ENCODE data around the gene OR14I1. TPM values are rescaled to one million over a fixed set of nuclear protein-coding genes. Genes with fewer than 3 reads are reported as not detected.

The OR14I1 gene
- polyA plus RNA-seq, 2 of the 4 experiments (the other 2 are of a cell fraction) = not detected

DNA sequence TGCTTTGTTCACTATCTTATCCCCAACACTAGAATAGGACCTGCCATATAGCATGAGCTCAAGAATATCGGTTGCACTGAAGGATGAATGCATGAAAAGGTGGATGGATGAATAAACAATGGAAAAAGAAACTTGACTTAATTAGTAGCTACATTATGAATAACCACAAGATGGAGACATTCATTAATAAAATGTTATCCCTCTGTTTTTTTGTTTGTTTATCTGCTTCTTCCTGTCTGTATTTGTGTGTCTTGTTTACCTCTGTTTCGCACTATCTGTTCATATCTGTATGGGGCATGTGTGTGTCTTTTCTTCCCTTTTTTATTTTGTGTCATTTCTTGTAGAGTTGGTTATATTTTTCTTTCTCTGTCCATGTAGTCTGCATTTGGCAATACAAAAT is 1.1 kb upstream of the OR14I1 start:
- no peak for DNase-seq (ENCODE audit: low read depth in 1 of 2, low spot score in 1 of 2)
- TF ChIP-seq, protein P1, sequence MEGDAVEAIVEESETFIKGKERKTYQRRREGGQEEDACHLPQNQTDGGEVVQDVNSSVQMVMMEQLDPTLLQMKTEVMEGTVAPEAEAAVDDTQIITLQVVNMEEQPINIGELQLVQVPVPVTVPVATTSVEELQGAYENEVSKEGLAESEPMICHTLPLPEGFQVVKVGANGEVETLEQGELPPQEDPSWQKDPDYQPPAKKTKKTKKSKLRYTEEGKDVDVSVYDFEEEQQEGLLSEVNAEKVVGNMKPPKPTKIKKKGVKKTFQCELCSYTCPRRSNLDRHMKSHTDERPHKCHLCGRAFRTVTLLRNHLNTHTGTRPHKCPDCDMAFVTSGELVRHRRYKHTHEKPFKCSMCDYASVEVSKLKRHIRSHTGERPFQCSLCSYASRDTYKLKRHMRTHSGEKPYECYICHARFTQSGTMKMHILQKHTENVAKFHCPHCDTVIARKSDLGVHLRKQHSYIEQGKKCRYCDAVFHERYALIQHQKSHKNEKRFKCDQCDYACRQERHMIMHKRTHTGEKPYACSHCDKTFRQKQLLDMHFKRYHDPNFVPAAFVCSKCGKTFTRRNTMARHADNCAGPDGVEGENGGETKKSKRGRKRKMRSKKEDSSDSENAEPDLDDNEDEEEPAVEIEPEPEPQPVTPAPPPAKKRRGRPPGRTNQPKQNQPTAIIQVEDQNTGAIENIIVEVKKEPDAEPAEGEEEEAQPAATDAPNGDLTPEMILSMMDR (IDR thresholded peaks at IDR 0.05) = peak; percentile 24; the same call in 2 of the 3 replicates
- TF ChIP-seq RAD21 (conservative IDR thresholded peaks at IDR 0.05 in 1 of 2, IDR thresholded peaks at IDR 0.05 in 1 of 2) (peak; percentile 27 to 31; a peak in 3 of 5 replicates), CEBPB (IDR thresholded peaks at IDR 0.05) (no peak), JUNB (IDR thresholded peaks at IDR 0.05) (no peak)
- no peak for ATAC-seq
- Histone ChIP-seq H3K4me2 (no peak overlapping the region), H3K9me3 (no peaks in the 10 kb centered on the region; the same call in 2 of the 3 replicates), H3K4me3 (no peak overlapping the region), H3K4me1 (no peaks in the 10 kb centered on the region), H3K27ac (no peak overlapping the region)
- 7% methylated on average over 2 of the region's 2 CpGs for WGBS (ENCODE audit: missing lambda C conversion rate)
- POLR2A ChIA-PET = no interaction called here
- CTCF ChIA-PET = interaction anchor here (0.9 kb wide), 1 partner anchor 152 kb away, joined by 3 read pairs; no protein-coding TSS in a partner anchor
- FAIRE-seq = no peak

- Histone ChIP-seq H3K9me3 (no peaks in the 10 kb centered on the region; the same call in 2 of the 3 replicates), H3K27ac (no peak overlapping the region), H3K4me2 (no peak overlapping the region), H3K4me1 (no peaks in the 10 kb centered on the region), H3K4me3 (no peak overlapping the region)
- WGBS (ENCODE audit: missing lambda C conversion rate) = 5% methylated on average over 1 of the region's 1 CpG
- CTCF ChIA-PET = interaction anchor here (0.6 to 0.9 kb wide), 2 partner anchors 31 to 84 kb away, joined by 3 read pairs; no protein-coding TSS in a partner anchor
- POLR2A ChIA-PET = no interaction called here
- no peak for DNase-seq (ENCODE audit: low read depth in 1 of 2, low spot score in 1 of 2)
- TF ChIP-seq RFX5 (IDR thresholded peaks at IDR 0.05) = no peak
- TF ChIP-seq MAFK (IDR thresholded peaks at IDR 0.05; ENCODE audit: partially characterized antibody) = peak; percentile 79
- FAIRE-seq = no peak
- no peak for ATAC-seq
Measured at GRCh38 chr1:248699099-248699498, 3.5 kb downstream of the OR14I1 start.

DNA sequence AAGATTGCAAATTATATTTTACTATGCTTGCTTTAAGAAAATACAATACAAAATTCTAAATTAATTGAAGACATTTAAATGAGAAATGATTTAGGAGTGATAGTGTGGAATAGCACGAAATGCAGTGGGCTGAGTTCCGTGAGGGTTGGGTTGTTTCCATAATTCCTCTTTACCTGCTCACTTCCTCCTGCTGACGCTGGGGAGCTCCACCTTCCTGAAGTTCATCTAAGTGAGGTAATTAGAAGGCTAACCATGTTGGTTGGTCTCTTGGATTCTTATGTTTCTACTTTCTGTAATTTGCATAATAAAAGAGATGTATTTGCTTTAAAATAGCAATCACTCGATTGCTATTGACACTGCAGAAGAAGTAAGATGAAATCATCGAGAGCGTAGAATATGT is 4.7 kb downstream of the OR14I1 start:
- Histone ChIP-seq H3K27ac (no peak overlapping the region), H3K9me3 (no peaks in the 10 kb centered on the region; the same call in 2 of the 3 replicates), H3K4me2 (no peak overlapping the region), H3K4me3 (no peak overlapping the region), H3K4me1 (no peaks in the 10 kb centered on the region)
- CTCF ChIA-PET = interaction anchor here (0.7 to 1.6 kb wide), 3 partner anchors 10 to 109 kb away, joined by 3 to 5 read pairs (median 3); no protein-coding TSS in a partner anchor
- POLR2A ChIA-PET = no interaction called here
- no peak for ATAC-seq
- WGBS (ENCODE audit: missing lambda C conversion rate) = 5% methylated on average over 6 of the region's 6 CpGs
- FAIRE-seq = no peak
- DNase-seq (ENCODE audit: low read depth in 1 of 2, low spot score in 1 of 2) = no peak
- TF ChIP-seq CHD4 (IDR thresholded peaks at IDR 0.05; ENCODE audit: borderline replicate concordance) = no peak
- TF ChIP-seq MAFK (IDR thresholded peaks at IDR 0.05; ENCODE audit: partially characterized antibody) = no peak
- TF ChIP-seq KDM1A (IDR thresholded peaks at IDR 0.05; ENCODE audit: low read depth) = no peak
- no peak for TF ChIP-seq EHF (CRISPR knock-in tag; IDR thresholded peaks at IDR 0.05)
- TF ChIP-seq RNF2 (IDR thresholded peaks at IDR 0.05; ENCODE audit: borderline replicate concordance, low read depth) = no peak
- TF ChIP-seq, protein P1 (IDR thresholded peaks at IDR 0.05) = no peak
- TF ChIP-seq TFCP2L1 (CRISPR knock-in tag; IDR thresholded peaks at IDR 0.05) = no peak
- TF ChIP-seq, protein P2, sequence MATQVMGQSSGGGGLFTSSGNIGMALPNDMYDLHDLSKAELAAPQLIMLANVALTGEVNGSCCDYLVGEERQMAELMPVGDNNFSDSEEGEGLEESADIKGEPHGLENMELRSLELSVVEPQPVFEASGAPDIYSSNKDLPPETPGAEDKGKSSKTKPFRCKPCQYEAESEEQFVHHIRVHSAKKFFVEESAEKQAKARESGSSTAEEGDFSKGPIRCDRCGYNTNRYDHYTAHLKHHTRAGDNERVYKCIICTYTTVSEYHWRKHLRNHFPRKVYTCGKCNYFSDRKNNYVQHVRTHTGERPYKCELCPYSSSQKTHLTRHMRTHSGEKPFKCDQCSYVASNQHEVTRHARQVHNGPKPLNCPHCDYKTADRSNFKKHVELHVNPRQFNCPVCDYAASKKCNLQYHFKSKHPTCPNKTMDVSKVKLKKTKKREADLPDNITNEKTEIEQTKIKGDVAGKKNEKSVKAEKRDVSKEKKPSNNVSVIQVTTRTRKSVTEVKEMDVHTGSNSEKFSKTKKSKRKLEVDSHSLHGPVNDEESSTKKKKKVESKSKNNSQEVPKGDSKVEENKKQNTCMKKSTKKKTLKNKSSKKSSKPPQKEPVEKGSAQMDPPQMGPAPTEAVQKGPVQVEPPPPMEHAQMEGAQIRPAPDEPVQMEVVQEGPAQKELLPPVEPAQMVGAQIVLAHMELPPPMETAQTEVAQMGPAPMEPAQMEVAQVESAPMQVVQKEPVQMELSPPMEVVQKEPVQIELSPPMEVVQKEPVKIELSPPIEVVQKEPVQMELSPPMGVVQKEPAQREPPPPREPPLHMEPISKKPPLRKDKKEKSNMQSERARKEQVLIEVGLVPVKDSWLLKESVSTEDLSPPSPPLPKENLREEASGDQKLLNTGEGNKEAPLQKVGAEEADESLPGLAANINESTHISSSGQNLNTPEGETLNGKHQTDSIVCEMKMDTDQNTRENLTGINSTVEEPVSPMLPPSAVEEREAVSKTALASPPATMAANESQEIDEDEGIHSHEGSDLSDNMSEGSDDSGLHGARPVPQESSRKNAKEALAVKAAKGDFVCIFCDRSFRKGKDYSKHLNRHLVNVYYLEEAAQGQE (IDR thresholded peaks at IDR 0.05) = no peak
- TF ChIP-seq FOSL2 (IDR thresholded peaks at IDR 0.05) = no peak
- no peak for TF ChIP-seq FOSL2 (CRISPR knock-in tag; IDR thresholded peaks at IDR 0.05)
- TF ChIP-seq EP300 (IDR thresholded peaks at IDR 0.05) = no peak
- TF ChIP-seq BCL3 (IDR thresholded peaks at IDR 0.05) = no peak
- no peak for TF ChIP-seq RAD21 (conservative IDR thresholded peaks at IDR 0.05 in 1 of 2, IDR thresholded peaks at IDR 0.05 in 1 of 2)
- TF ChIP-seq MYC (IDR thresholded peaks at IDR 0.05; ENCODE audit: borderline replicate concordance, low read length) = no peak
- TF ChIP-seq RCOR1 (IDR thresholded peaks at IDR 0.05; ENCODE audit: low read depth, low read length) = no peak
- TF ChIP-seq BHLHE40 (IDR thresholded peaks at IDR 0.05; ENCODE audit: low read depth, low read length) = no peak
- no peak for TF ChIP-seq KDM5A (IDR thresholded peaks at IDR 0.05)
